ENCODE data around the gene GRAMD4.

The GRAMD4 gene, protein sequence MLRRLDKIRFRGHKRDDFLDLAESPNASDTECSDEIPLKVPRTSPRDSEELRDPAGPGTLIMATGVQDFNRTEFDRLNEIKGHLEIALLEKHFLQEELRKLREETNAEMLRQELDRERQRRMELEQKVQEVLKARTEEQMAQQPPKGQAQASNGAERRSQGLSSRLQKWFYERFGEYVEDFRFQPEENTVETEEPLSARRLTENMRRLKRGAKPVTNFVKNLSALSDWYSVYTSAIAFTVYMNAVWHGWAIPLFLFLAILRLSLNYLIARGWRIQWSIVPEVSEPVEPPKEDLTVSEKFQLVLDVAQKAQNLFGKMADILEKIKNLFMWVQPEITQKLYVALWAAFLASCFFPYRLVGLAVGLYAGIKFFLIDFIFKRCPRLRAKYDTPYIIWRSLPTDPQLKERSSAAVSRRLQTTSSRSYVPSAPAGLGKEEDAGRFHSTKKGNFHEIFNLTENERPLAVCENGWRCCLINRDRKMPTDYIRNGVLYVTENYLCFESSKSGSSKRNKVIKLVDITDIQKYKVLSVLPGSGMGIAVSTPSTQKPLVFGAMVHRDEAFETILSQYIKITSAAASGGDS

DNA sequence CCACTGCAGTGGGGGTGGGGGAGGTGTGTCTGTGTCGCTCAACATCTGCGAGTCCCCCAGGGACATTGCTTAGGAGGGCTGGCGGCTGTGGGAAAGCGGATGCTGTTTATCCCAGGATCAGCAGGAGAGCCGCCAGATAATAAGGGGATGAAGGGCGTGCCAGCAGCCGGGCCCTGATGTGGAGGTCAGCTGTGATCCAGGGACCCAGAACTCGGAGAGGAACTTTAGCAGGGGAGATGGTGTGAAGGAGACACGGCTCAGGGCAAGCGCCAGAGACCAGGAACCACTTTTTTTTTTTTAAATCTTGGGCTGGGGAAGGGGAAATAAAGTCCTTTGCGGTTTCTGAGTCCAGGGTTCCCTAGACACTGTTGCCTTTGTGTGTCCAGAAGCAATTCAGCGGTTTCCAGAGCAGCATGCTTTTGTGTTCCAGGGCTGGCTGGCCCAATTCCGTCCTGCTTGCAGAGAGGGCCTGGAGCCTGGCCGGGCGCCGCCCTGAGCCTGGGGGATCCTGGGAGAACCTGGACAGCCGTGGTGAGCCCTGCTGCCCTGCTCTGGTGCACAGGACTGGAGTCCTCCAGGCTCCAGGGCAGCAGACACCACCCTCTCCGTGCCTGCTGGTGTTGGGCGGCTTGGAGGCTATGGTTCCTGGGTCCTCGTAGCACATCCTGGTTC lies at the start of gene GRAMD4:
GRAMD4 (plus strand) TSS at position 557 of the 672 bp plus-strand sequence. CDS start 6,414 bp downstream, outside the sequence.
- no peak for TF ChIP-seq CTCF (IDR thresholded peaks at IDR 0.05; ENCODE audit: low read depth, low read length, missing control alignments)
- no peak within 1 kb of the TSS for H3K4me3 ChIP-seq (ENCODE audit: low read depth, low read length)
- no peak for DNase-seq (ENCODE audit: low read depth)

- no peak overlapping the region for H3K4me3 ChIP-seq (ENCODE audit: low read depth, low read length)
- DNase-seq (ENCODE audit: low read depth), result no peak
- no peak for TF ChIP-seq CTCF (IDR thresholded peaks at IDR 0.05; ENCODE audit: low read depth, low read length, missing control alignments)
Measured at GRCh38 chr22:46571642-46572250, 48.4 kb upstream of the GRAMD4 start.

GRCh38 chr22:46572911-46573780 lies 47.0 kb upstream of the GRAMD4 start:
- TF ChIP-seq CTCF (IDR thresholded peaks at IDR 0.05; ENCODE audit: low read depth, low read length, missing control alignments), result no peak
- no peak overlapping the region for H3K4me3 ChIP-seq (ENCODE audit: low read depth, low read length)

GRCh38 chr22:46573781-46574437 lies 46.3 kb upstream of the GRAMD4 start:
- DNase-seq (ENCODE audit: low read depth), result no peak
- H3K4me3 ChIP-seq (ENCODE audit: low read depth, low read length), result no peak overlapping the region
- no peak for TF ChIP-seq CTCF (IDR thresholded peaks at IDR 0.05; ENCODE audit: low read depth, low read length, missing control alignments)

More at GRCh38 chr22:46572911-46573780, 47.0 kb upstream of the GRAMD4 start:
- DNase-seq (ENCODE audit: low read depth), result no peak

GRCh38 chr22:46574438-46574992 lies 45.7 kb upstream of the GRAMD4 start:
- no peak for DNase-seq (ENCODE audit: low read depth)
- TF ChIP-seq CTCF (IDR thresholded peaks at IDR 0.05; ENCODE audit: low read depth, low read length, missing control alignments), result no peak
- H3K4me3 ChIP-seq (ENCODE audit: low read depth, low read length), result no peak overlapping the region

All from GM12864 (cell line).